HG03196 (cell line): ENCODE results near the gene SLC9A4.

ENCODE experiments used
- ATAC-seq: cut with Tn5 transposase; IDR thresholded peaks from one replicate; pipeline ENCODE4 v1.9.1; 2021; ENCODE audit not compliant: unreplicated experiment

The SLC9A4 gene

GRCh38 chr2:102453501-102453900 lies 19.5 kb upstream of the SLC9A4 start:
- no peak for ATAC-seq

GRCh38 chr2:102455061-102455670 lies 17.9 kb upstream of the SLC9A4 start:
- ATAC-seq, result no peak

GRCh38 chr2:102460467-102460866 lies 12.6 kb upstream of the SLC9A4 start:
- ATAC-seq, result no peak

- ATAC-seq, result no peak
These were observed 11.8 kb upstream of the SLC9A4 start for GRCh38 chr2:102461188-102461587.

- no peak for ATAC-seq
These were observed 9.9 kb upstream of the SLC9A4 start for GRCh38 chr2:102463160-102463559.

GRCh38 chr2:102470168-102470567 lies 2.9 kb upstream of the SLC9A4 start:
- no peak for ATAC-seq

- ATAC-seq, result no peak
These were observed 605 bp downstream of the SLC9A4 start for GRCh38 chr2:102473631-102474030.

- ATAC-seq, result no peak
These were observed 1.8 kb downstream of the SLC9A4 start for GRCh38 chr2:102474785-102475184.

- no peak for ATAC-seq
These were observed 5.9 kb downstream of the SLC9A4 start for GRCh38 chr2:102478686-102479470.

GRCh38 chr2:102480285-102481195 lies 7.5 kb downstream of the SLC9A4 start:
- no peak for ATAC-seq

- ATAC-seq, result no peak
These were observed 8.9 kb downstream of the SLC9A4 start for GRCh38 chr2:102481931-102482330.

- ATAC-seq, result no peak
These were observed 10.1 kb downstream of the SLC9A4 start for GRCh38 chr2:102483086-102483485.

GRCh38 chr2:102484310-102485061 lies 11.5 kb downstream of the SLC9A4 start:
- no peak for ATAC-seq

- ATAC-seq, result no peak
These were observed 12.2 kb downstream of the SLC9A4 start for GRCh38 chr2:102485147-102485785.

GRCh38 chr2:102486941-102487702 lies 14.1 kb downstream of the SLC9A4 start:
- no peak for ATAC-seq

- no peak for ATAC-seq
These were observed 14.9 kb downstream of the SLC9A4 start for GRCh38 chr2:102487761-102488462.

- no peak for ATAC-seq
These were observed 16.6 kb downstream of the SLC9A4 start for GRCh38 chr2:102489646-102490045.

GRCh38 chr2:102492006-102492405 lies 19.0 kb downstream of the SLC9A4 start:
- ATAC-seq, result no peak

GRCh38 chr2:102494570-102494969 lies 21.5 kb downstream of the SLC9A4 start:
- ATAC-seq, result no peak
